GM19025 (cell line): ENCODE measurements around the gene LRRC2.
"Not testable (repeated sequence)": the region's sequence is repeated elsewhere in the genome, so short reads cannot be mapped to it uniquely, and the experiment has no call there.

Experiments used
- ATAC-seq: cut with Tn5 transposase; IDR thresholded peaks from one replicate; pipeline ENCODE4 v1.9.1; 2021; ENCODE audit warnings: mild to moderate bottlenecking, low read depth, moderate library complexity; ENCODE audit not compliant: unreplicated experiment

The LRRC2 gene

DNA sequence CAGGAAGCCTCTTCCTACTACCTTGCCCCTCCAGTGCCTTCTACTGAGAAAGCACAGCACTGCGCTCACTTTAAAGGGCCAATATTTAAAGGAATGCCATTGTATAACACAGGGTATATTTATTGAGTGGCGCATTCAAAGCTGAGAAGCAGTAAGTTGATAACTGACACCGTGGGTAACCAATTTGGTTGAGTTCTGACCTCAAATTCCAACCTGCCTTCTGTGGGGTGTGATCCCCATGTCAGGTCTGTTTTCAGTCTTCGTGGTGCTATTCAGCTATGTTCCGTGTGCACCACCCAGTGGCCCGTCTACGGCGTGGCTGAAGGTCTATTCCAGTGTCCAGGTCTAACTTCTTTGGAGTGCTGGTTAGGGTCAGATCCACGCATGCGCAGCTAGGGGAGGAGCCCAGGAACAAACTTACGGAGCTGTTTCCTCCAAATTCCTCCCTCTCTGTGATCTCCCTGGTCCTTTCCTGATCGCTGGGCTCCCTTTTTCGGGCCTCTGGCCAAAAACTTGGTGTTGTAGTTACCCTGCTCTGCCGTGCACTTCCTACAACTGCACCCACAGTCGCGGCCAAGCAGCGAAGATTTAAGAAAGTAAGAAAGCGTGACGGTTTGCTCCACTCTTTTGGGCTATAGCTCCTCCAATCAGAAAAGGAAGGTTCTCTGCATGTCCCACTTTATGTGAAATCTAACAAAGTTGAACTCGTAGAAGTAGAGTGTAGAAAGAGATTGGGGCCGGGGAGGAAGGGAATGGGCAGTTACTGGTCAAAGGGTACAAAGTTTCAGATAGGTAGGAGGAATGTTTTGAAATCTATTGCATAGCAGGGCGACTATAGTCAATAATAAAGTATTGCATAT lies 7.7 kb downstream of the LRRC2 start:
- ATAC-seq, result peak; percentile 85

GRCh38 chr3:46557814-46558183 lies 8.3 kb downstream of the LRRC2 start:
- ATAC-seq, result no peak

DNA sequence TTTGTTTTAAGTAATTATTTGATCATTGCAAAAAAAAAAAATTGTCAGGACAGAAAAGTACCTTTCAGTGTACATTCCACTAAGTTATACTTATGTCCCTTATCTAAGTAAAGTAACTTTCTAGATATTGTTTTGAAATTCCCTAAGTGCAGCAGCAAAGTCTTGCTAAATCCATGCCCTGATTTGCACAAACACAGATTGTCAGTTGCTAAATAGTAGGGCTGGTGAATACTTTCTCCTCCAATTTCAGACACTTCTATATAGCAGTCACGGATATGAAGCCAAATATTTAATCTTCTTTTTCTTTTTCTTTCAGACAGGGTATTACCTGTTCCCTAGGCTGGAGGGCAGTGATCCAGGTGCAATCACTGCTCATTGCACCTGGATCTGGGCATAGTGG lies 12.9 kb downstream of the LRRC2 start:
- no peak for ATAC-seq

DNA sequence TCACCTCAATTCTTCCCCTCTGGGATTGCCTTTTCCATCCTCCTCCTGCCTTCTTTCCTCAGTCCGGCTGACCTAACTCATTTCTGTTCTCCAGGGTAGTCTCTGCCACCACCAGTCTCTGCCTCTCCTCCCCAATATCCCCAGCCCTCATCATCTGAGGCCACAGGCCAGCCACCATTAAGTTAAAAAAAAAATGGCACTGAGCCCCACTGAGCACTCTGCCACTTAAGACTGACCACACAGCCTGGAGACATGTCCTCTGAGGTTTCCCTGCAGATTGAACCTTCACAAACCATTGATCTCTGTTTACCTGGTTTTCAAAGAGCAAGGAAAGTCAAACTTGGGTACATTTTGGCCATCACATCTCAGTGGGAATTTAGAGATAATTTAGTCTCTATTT lies 13.6 kb downstream of the LRRC2 start:
- no peak for ATAC-seq

- no peak for ATAC-seq
Observed at GRCh38 chr3:46551615-46552014, 14.5 kb downstream of the LRRC2 start.

DNA sequence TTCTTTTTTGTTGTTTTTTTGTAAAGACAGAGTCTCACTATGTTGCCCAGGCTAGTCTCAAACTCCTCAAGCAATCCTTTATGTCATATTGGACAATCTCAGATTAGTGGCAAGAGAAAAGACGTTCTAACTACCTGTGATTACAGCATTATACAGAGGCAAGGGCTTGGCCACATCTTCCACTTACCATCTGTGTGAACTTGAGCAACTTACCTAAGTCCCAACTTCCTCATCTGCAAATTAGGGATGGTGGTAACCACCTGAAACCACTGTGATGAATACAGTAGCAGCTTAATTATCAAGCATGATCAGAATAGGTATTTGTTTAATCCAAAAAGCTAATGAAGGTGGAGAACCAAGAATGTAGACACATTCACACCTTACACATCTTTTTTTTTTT lies 16.1 kb downstream of the LRRC2 start:
- ATAC-seq, result no peak

DNA sequence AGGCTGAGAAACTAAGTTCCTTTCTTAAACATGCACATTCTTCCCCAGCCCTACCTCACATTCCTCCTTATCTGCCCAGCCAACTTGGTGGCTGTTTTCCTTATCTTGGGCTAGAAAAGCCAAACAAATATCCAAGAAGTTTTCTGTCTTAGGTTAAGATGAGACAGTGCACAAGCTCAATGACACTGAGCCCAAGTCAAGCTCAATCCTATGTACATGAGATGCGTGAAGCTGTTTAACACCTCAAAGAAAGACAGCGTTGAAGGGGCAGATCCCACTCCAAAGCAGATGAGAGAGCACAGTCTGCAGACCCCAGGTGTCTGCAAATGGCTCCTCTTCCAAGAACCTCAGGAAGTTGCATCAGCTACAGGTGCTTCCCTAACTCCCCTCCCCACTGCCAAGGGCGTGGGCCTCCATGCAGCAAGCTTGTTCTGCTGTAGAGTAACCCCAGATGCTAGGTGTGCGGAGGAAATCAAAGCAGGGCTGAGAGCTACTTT lies 16.6 kb downstream of the LRRC2 start:
- ATAC-seq, result no peak

DNA sequence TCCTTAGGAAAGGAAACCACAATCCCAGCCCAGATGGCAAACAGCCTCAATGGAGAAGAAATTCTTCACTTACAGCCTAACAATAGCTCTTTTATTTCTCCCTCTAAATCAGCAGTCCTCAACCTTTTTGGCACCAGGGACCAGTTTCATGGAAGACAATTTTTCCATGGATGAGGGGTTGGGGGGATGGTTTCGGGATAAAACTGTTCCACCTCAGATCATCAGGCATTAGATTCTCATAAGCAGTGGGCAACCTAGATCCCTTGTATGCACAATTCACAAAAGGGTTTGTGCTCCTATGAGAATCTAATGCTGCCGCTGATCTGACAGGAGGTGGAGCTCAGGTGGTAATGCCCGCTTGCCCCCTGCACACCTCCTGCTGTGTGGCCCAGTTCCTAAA lies 17.5 kb downstream of the LRRC2 start:
- ATAC-seq, result not testable (repeated sequence)

GRCh38 chr3:46546896-46547440 lies 19.1 kb downstream of the LRRC2 start:
- ATAC-seq, result no peak

DNA sequence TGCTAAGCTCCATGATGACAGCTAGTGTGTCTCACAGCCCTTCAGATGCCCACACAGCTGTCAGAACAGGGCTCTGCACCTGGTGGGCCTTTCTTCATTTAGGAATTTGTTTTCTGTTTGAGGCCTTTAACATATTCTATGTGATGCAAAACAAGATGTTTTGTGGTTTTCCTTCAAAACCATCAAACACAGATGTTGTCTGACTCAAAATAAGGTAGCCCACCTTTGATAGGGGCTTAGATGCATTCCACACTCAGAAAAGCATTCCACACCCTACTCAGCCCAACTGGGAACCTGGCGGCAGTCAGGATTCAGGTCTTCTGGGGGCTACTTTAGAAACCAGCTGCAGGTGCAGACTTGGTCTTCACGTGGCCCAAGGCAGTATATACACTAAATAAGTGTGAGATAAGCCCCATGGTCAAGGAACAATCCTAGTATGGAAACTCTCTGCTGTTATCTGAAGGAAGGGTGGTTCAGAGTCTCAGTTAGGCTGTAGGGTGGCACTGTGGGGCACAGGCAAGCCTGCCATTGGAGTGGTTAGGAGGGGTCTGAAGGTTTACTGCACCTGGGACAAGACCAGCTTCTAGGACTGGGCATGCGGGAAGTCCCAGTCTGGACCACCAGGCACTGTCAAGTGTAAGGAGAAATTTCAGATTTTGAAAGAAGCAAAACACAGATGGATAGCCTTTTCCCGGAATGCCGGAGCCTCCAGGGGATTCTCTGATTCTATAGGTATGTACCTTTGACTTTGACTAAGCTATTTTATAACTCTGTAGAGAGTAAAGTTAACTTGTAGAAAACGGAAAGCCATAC lies 20.1 kb downstream of the LRRC2 start:
- no peak for ATAC-seq

DNA sequence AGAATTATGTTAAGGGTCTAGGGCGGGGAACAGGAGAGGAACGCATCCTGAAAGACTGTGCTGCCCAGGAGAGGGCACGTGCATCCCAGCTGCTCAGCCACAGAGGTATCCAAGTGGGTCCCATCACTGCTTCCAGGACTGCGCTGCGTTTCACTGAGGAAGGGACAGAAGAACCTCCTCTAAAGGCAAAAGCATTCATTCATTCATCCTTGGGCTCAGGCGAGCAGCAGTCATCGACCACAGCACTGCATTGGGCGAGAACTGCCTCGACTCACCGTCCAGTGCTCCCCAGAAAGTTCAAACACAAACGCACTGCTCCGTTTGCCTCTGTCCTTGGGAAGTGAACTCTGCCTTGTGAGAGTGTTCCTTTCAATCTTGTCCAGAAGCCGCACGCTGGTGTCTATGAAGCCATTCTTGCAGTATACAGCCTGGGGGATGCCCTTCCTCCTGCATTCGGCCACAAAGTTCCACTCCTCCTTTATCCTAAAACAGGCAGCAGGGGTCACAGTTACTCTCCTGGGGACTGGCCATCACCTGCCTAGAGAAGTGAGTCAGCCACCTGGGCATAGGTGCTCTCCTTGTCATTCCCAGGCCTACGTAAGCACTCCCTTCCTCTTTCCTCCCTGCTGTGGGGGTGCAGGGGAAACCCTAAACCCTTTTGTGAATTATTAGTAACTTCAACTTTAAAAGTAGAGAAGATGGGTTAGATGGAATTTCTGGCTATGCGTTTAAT lies 21.2 kb downstream of the LRRC2 start:
- no peak for ATAC-seq

- ATAC-seq, result no peak
Observed at GRCh38 chr3:46542801-46543201, 23.3 kb downstream of the LRRC2 start.

- ATAC-seq, result no peak
Observed at GRCh38 chr3:46542344-46542743, 23.8 kb downstream of the LRRC2 start.

GRCh38 chr3:46541835-46542234 lies 24.3 kb downstream of the LRRC2 start:
- no peak for ATAC-seq

DNA sequence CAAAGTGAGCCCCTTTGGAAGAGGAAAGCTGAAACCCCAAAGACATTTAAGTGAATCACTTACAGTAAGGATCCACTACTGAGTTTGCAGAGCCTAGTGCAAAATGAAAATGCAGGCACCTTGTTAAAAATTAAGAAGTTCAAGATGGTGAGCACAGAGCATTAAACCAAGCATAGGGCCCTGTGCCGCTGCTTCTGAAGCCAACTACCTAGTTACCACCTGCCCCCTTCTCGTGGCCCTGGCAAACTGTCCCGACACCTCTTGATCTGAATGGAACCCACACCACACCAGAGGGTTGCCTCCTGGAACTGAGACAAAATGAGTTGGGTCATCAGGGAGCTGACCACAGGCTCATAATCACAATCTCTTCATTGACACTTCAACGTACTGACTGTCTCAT lies 25.6 kb downstream of the LRRC2 start:
- no peak for ATAC-seq

DNA sequence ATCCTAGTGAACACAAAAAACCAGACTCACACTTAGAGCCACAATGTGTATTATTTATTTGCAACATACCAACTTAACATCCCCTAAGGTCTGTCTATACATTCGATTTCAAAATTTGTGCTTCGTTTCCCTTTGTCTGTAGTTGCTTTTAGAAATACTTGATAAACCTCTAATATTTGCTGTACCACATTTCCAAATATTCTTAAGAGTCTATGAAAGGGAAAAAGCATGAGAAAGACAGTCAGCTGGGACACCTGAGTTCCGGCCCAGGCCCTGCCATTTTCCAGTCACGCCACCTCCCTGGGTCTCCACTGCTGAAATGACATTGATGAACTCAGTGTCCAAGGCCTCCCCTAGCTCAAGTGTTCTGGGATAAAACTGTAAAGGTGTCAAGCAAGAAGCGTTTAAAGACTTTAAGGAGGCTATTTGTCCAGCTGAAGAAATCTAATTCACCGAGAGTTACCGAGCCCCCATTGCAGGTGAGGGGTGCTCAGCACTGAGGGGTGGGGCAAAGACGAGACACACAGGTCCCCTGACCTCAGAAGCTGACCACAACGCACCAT lies 26.6 kb downstream of the LRRC2 start:
- ATAC-seq, result no peak

GRCh38 chr3:46538803-46539442 lies 27.2 kb downstream of the LRRC2 start:
- ATAC-seq, result peak; percentile 73

DNA sequence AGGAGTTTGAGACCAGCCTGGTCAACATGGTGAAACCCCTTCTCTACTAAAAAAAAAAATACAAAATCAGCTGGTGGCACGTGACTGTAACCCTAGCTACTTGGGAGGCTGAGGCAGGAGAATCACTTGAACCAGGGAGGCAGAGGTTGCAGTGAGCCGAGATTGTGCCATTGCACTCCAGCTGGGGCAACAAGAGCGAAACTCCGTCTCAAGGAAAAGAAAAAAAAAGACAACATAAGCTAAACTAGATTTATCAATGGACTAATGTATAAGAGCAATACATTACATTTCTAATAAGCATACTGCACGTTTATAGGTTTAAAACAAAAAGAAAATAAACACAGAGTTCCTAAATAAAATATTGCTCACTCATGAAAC lies 27.7 kb downstream of the LRRC2 start:
- not testable (repeated sequence) for ATAC-seq

GRCh38 chr3:46537779-46538178 lies 28.3 kb downstream of the LRRC2 start:
- ATAC-seq, result no peak

DNA sequence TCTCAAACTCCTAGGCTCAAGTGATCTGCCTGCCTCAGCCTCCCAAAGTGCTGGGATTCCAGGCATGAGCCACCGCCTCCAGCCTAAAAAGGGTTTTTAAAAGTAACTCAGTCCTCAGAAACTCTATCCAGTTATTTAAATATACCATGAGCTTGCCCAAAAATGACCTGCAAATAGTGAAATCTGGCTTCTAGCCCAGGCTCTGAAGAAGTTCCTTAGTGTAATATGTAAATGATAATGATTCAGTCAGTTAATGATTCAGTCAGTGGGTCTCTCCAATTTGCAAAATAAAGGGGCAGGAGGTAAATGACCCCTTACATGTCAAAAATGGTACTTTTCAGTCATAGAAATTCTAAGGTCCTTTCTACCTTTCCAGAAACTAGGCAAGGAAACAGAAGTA lies 28.8 kb downstream of the LRRC2 start:
- no peak for ATAC-seq
